Measurements from ENCODE around the gene ITIH4.

The ITIH4 gene

GRCh38 chr3:52809662-52810377 is 20.7 kb downstream of the ITIH4 start:
- TF ChIP-seq CTBP1 (IDR thresholded peaks at IDR 0.05; ENCODE audit: borderline replicate concordance) (no peak), ELF4 (IDR thresholded peaks at IDR 0.05) (no peak), TARDBP (IDR thresholded peaks at IDR 0.05) (no peak), FOXM1 (IDR thresholded peaks at IDR 0.05; ENCODE audit: borderline replicate concordance) (no peak), ARNT (IDR thresholded peaks at IDR 0.05) (no peak), PKNOX1 (IDR thresholded peaks at IDR 0.05) (no peak)
- no peak for DNase-seq (ENCODE audit: extremely low spot score)
- ChIA-PET POLR2A (no interaction called here), CTCF (interaction anchor here (1.8 kb wide), 1 partner anchor 10 kb away, joined by 7 read pairs; no protein-coding TSS in a partner anchor)

GRCh38 chr3:52809149-52809548 is 21.3 kb downstream of the ITIH4 start:
- POLR2A ChIA-PET = interaction anchor here (1.1 kb wide), 1 partner anchor 16 kb away, joined by 3 read pairs; no protein-coding TSS in a partner anchor
- DNase-seq (ENCODE audit: extremely low spot score) = no peak
- CTCF ChIA-PET = interaction anchor here (1.8 kb wide), 1 partner anchor 9 kb away, joined by 7 read pairs; no protein-coding TSS in a partner anchor
- TF ChIP-seq HDGF (IDR thresholded peaks at IDR 0.05; ENCODE audit: borderline replicate concordance) = no peak
- TF ChIP-seq ARNT (IDR thresholded peaks at IDR 0.05) = no peak
- TF ChIP-seq CTBP1 (IDR thresholded peaks at IDR 0.05; ENCODE audit: borderline replicate concordance) = no peak
- TF ChIP-seq LEF1 (IDR thresholded peaks at IDR 0.05; ENCODE audit: borderline replicate concordance) = no peak
- no peak for TF ChIP-seq NFRKB (IDR thresholded peaks at IDR 0.05)
- TF ChIP-seq ZNF384 (IDR thresholded peaks at IDR 0.05) = no peak
- TF ChIP-seq L3MBTL2 (conservative IDR thresholded peaks at IDR 0.05) = no peak
- no peak for TF ChIP-seq FOXM1 (IDR thresholded peaks at IDR 0.05; ENCODE audit: borderline replicate concordance)

DNA sequence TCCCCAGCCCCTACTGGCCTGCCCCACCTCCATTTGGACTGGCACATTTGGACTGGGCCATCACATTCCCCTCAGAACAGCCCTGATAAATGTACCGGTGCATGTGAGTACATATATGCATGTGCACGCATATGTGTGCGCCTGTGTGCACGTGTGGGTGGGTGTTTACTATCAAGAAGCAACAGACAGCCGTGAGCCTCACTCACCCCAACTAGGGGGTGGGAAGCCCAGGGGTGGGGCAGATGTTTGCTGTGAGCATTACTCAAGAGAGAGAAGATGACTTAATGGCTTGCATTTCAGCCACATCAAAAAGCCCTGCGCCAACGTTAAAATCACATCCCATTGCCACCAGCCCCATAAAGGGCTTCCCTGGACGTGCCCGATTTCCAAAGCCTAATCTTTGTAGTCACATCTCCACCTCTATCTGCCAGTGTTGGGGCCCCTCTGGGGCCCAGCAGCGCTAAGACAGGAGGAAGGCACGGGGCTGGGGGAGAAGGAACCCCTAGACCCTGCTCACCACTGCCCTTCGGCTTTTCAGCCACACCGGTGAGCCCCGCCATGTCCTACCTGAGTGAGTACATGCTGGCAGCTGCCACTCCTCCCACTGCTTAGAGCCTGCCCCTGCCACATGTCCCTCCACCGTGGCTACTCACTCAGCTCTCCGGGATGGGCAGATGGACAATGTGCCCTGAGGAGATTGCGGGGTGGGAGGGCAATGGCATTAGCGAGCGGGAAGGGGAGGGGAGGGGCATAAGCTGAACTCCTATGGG is 25.0 kb downstream of the ITIH4 start:
- ChIA-PET POLR2A (no interaction called here), CTCF (interaction anchor here (2.3 kb wide), 1 partner anchor 15 kb away, joined by 6 read pairs; no protein-coding TSS in a partner anchor)
- TF ChIP-seq FOXM1 (IDR thresholded peaks at IDR 0.05; ENCODE audit: borderline replicate concordance) = no peak
- no peak for DNase-seq (ENCODE audit: extremely low spot score)

GRCh38 chr3:52801839-52802238 is 28.6 kb downstream of the ITIH4 start:
- no peak for TF ChIP-seq ARNT (IDR thresholded peaks at IDR 0.05)
- no peak for TF ChIP-seq SP1 (IDR thresholded peaks at IDR 0.05)
- TF ChIP-seq FOXM1 (IDR thresholded peaks at IDR 0.05; ENCODE audit: borderline replicate concordance) = no peak
- no peak for TF ChIP-seq SUZ12 (IDR thresholded peaks at IDR 0.05)
- no peak for TF ChIP-seq HDGF (IDR thresholded peaks at IDR 0.05; ENCODE audit: borderline replicate concordance)
- TF ChIP-seq TARDBP (IDR thresholded peaks at IDR 0.05) = no peak
- TF ChIP-seq ZNF384 (IDR thresholded peaks at IDR 0.05) = no peak
- TF ChIP-seq NFRKB (IDR thresholded peaks at IDR 0.05) = no peak
- TF ChIP-seq ELF4 (IDR thresholded peaks at IDR 0.05) = no peak
- TF ChIP-seq FOXK2 (IDR thresholded peaks at IDR 0.05) = no peak
- DNase-seq (ENCODE audit: extremely low spot score) = no peak
- ChIA-PET POLR2A (no interaction called here), CTCF (interaction anchor here (0.5 kb wide), 1 partner anchor 676 kb away, joined by 3 read pairs; no protein-coding TSS in a partner anchor)

GRCh38 chr3:52800079-52800478 is 30.4 kb downstream of the ITIH4 start:
- POLR2A ChIA-PET = no interaction called here
- no peak for TF ChIP-seq HDGF (IDR thresholded peaks at IDR 0.05; ENCODE audit: borderline replicate concordance)
- no peak for TF ChIP-seq LEF1 (IDR thresholded peaks at IDR 0.05; ENCODE audit: borderline replicate concordance)
- no peak for TF ChIP-seq SUZ12 (IDR thresholded peaks at IDR 0.05)
- TF ChIP-seq BHLHE40 (IDR thresholded peaks at IDR 0.05; ENCODE audit: borderline replicate concordance) = no peak
- TF ChIP-seq FOXM1 (IDR thresholded peaks at IDR 0.05; ENCODE audit: borderline replicate concordance) = no peak
- no peak for TF ChIP-seq CTBP1 (IDR thresholded peaks at IDR 0.05; ENCODE audit: borderline replicate concordance)
- TF ChIP-seq SP1 (IDR thresholded peaks at IDR 0.05) = no peak
- TF ChIP-seq ELF4 (IDR thresholded peaks at IDR 0.05) = no peak
- no peak for TF ChIP-seq L3MBTL2 (conservative IDR thresholded peaks at IDR 0.05)
- TF ChIP-seq PKNOX1 (IDR thresholded peaks at IDR 0.05) = no peak
- no peak for TF ChIP-seq NFRKB (IDR thresholded peaks at IDR 0.05)
- no peak for TF ChIP-seq FOXA1 (IDR thresholded peaks at IDR 0.05)

GRCh38 chr3:52798978-52799476 is 31.4 kb downstream of the ITIH4 start:
- TF ChIP-seq ARNT (IDR thresholded peaks at IDR 0.05) = no peak
- TF ChIP-seq FOXA1 (IDR thresholded peaks at IDR 0.05) = no peak
- no peak for TF ChIP-seq CTBP1 (IDR thresholded peaks at IDR 0.05; ENCODE audit: borderline replicate concordance)
- no peak for TF ChIP-seq FOXK2 (IDR thresholded peaks at IDR 0.05)
- TF ChIP-seq ELF4 (IDR thresholded peaks at IDR 0.05) = no peak
- no peak for TF ChIP-seq TARDBP (IDR thresholded peaks at IDR 0.05)
- no peak for TF ChIP-seq FOXM1 (IDR thresholded peaks at IDR 0.05; ENCODE audit: borderline replicate concordance)
- POLR2A ChIA-PET = interaction anchor here (1.2 to 1.6 kb wide), 2 partner anchors 18 to 28 kb away, joined by 3 to 12 read pairs; partner anchors contain the start of gene NEK4
- DNase-seq (ENCODE audit: extremely low spot score) = peak; percentile 80
- CTCF ChIA-PET = interaction anchor here (0.6 to 2.1 kb wide), 12 partner anchors 8 to 392 kb away, joined by 3 to 7 read pairs (median 4); no protein-coding TSS in a partner anchor

More at GRCh38 chr3:52800079-52800478, 30.4 kb downstream of the ITIH4 start:
- CTCF ChIA-PET = interaction anchor here (1.1 to 2.1 kb wide), 2 partner anchors 9 to 21 kb away, joined by 4 to 7 read pairs; no protein-coding TSS in a partner anchor
- no peak for DNase-seq (ENCODE audit: extremely low spot score)
